SK-N-SH treated with all-trans-retinoic acid at 6 μM for 48 hours (cell line): ENCODE results near the gene COL24A1.
"Not testable (repeated sequence)": the region's sequence is repeated elsewhere in the genome, so short reads cannot be mapped to it uniquely, and the experiment has no call there.

Experiments used
- ARNTL ChIP-seq: fragments of 450-650 bp; formaldehyde crosslinking; IDR thresholded peaks from 2 replicates; pipeline ENCODE4 v1.5.0; 2020; ENCODE audit warnings: low read depth, mild to moderate bottlenecking, moderate library complexity, borderline replicate concordance
- BACH2 ChIP-seq: fragments of 250-450 bp; sonication (Bioruptor Pico); IDR thresholded peaks from 2 replicates; pipeline ENCODE4 v1.9.0; 2021; ENCODE audit warnings: mild to moderate bottlenecking, borderline replicate concordance
- CSDC2 ChIP-seq: fragments of 250-450 bp; sonication (Bioruptor Pico); IDR thresholded peaks from 2 replicates; pipeline ENCODE4 v1.5.0; 2020; ENCODE audit warnings: mild to moderate bottlenecking, moderate library complexity
- OSR1 ChIP-seq: fragments of 250-450 bp; sonication (Bioruptor Pico); IDR thresholded peaks from 2 replicates; pipeline ENCODE4 v1.8.0; 2022; ENCODE audit warnings: moderate library complexity, mild to moderate bottlenecking, inconsistent platforms
- PATZ1 ChIP-seq: fragments of 250-450 bp; sonication (Bioruptor Pico); IDR thresholded peaks from 2 replicates; pipeline ENCODE4 v1.8.0; 2020; ENCODE audit warnings: mild to moderate bottlenecking, moderate library complexity, borderline replicate concordance
- TOX ChIP-seq: fragments of 250-450 bp; sonication (Bioruptor Pico); IDR thresholded peaks from 2 replicates; pipeline ENCODE4 v1.8.0; 2021; ENCODE audit warnings: mild to moderate bottlenecking, moderate library complexity, borderline replicate concordance
- ZC3H10 ChIP-seq: fragments of 250-450 bp; sonication (Bioruptor Pico); IDR thresholded peaks from 2 replicates; pipeline ENCODE4 v1.5.1; 2021; ENCODE audit warnings: mild to moderate bottlenecking, moderate library complexity
- ZNF70 ChIP-seq: fragments of 450-650 bp; formaldehyde crosslinking; IDR thresholded peaks from 2 replicates; pipeline ENCODE4 v1.5.0; 2020; ENCODE audit warnings: mild to moderate bottlenecking, moderate library complexity

- not testable (repeated sequence) for TF ChIP-seq CSDC2 (CRISPR knock-in tag); PATZ1; OSR1 (CRISPR knock-in tag); ZC3H10; ZNF70; ARNTL (CRISPR knock-in tag); BACH2 (CRISPR knock-in tag); TOX
Observed at GRCh38 chr1:86072474-86072873, 84.1 kb downstream of the COL24A1 start.
